Gastroesophageal sphincter (tissue), 4 donors: ENCODE measurements around the gene RPL13. TPM values are rescaled to one million over a fixed set of nuclear protein-coding genes. Genes with fewer than 3 reads are reported as not detected.

Experiments
- ATAC-seq: fragments of 150-250 bp; one replicate; pipeline ENCODE4 v1.9.1; 2016; ENCODE audit warnings: mild to moderate bottlenecking, moderate library complexity
- H3K27ac ChIP-seq, 4 donors: fragments of 200-600 bp; sonication (generic) in 3 of 4; 1 replicate in 3 of 4; 2 replicates in 1 of 4; pipeline ENCODE4 v1.5.1; 2016 to 2019
- H3K27me3 ChIP-seq: fragments of 200-600 bp; sonication (generic); one replicate; pipeline ENCODE4 v1.5.1; 2019
- H3K36me3 ChIP-seq, 2 donors: fragments of 200-600 bp; sonication (generic); one replicate each; pipeline ENCODE4 v1.5.1; 2019; ENCODE audit warnings: control low read depth in 1 of 2
- H3K4me1 ChIP-seq, 3 donors: fragments of 200-600 bp; sonication (generic); 1 replicate in 2 of 3; 2 replicates in 1 of 3; pipeline ENCODE4 v1.5.1; 2016 to 2019; ENCODE audit warnings: control low read depth in 2 of 3
- H3K4me3 ChIP-seq, 2 donors: fragments of 200-600 bp; sonication (generic); one replicate each; pipeline ENCODE4 v1.5.1; 2019; ENCODE audit warnings: mild to moderate bottlenecking in 1 of 2, moderate library complexity in 1 of 2
- H3K9me3 ChIP-seq, 3 donors: fragments of 200-600 bp; sonication (generic); one replicate each; pipeline ENCODE4 v1.5.1; 2017 to 2019; ENCODE audit warnings: control low read depth in 2 of 3
- CTCF ChIP-seq, 4 experiments: fragments of 200-600 bp in 2 of 4; fragments of 450-650 bp in 2 of 4; sonication (generic) in 1 of 4; IDR thresholded peaks; one replicate each; pipeline ENCODE4 v1.5.1; 2017 to 2019; ENCODE audit warnings: antibody characterized with exemption in 4 of 4, mild to moderate bottlenecking in 2 of 4, moderate library complexity in 2 of 4
- EP300 ChIP-seq: sonication (generic); formaldehyde crosslinking; IDR thresholded peaks from one replicate; pipeline ENCODE4 v1.6.1; 2017; ENCODE audit warnings: antibody characterized with exemption, mild to moderate bottlenecking
- POLR2A ChIP-seq, 2 donors: fragments of 450-650 bp; IDR thresholded peaks; one replicate each; pipeline ENCODE4 v1.6.1; 2017; ENCODE audit warnings: antibody characterized with exemption in 2 of 2, mild to moderate bottlenecking in 2 of 2, moderate library complexity in 1 of 2
- POLR2AphosphoS5 ChIP-seq: sonication (generic); formaldehyde crosslinking; IDR thresholded peaks from one replicate; pipeline ENCODE4 v1.6.1; 2017; ENCODE audit warnings: antibody characterized with exemption
- WGBS, 2 donors: methylation state at CpG; one replicate each; pipeline ENCODE4 v1.1.5; 2018; ENCODE audit warnings: low coverage in 1 of 2; 5-methylcytosine and 5-hydroxymethylcytosine counted together
- total RNA-seq, 4 donors: library from RNA; depleted of rRNA; stranded (reverse); fragments of >200 nt; gene quantifications; one replicate each; pipeline ENCODE4 v1.1.0, GENCODE V29; 2016

Gene RPL13
- total RNA-seq, 4 donors from 2014 or later: 2,888 to 7,342 (median 4,676) TPM

GRCh38 chr16:89562939-89563338 is 2.5 kb downstream of the RPL13 start:
- H3K4me1 ChIP-seq: peaks cover 0 to 71% (median 31%) of the 10 kb centered on the region in 3 donors
- 44 to 76% methylated on average over 3 to 12 of the region's 12 CpGs for WGBS, 2 donors
- H3K27ac ChIP-seq: no peak overlapping the region
- ATAC-seq: no peak
- H3K4me3 ChIP-seq: no peak overlapping the region
- peaks cover 3% of the 10 kb centered on the region for H3K27me3 ChIP-seq
- H3K9me3 ChIP-seq: no peaks in the 10 kb centered on the region
- peaks cover 0 to 41% of the 10 kb centered on the region in 2 donors for H3K36me3 ChIP-seq
- no peak for TF ChIP-seq CTCF (IDR thresholded peaks at IDR 0.05)
- TF ChIP-seq POLR2A (IDR thresholded peaks at IDR 0.05): no peak
- TF ChIP-seq EP300: no peak
- TF ChIP-seq POLR2AphosphoS5: no peak

- Histone ChIP-seq H3K4me3 (no peak overlapping the region), H3K36me3 (peaks cover 0 to 40% of the 10 kb centered on the region in 2 donors), H3K27ac (no peak overlapping the region), H3K9me3 (no peaks in the 10 kb centered on the region), H3K27me3 (peaks cover 10% of the 10 kb centered on the region), H3K4me1 (peaks cover 0 to 67% (median 31%) of the 10 kb centered on the region in 3 donors)
- no peak for ATAC-seq
- 47 to 54% methylated on average over 4 of the region's 12 CpGs for WGBS, 2 donors
- TF ChIP-seq POLR2A (IDR thresholded peaks at IDR 0.05) (no peak), POLR2AphosphoS5 (no peak), EP300 (no peak), CTCF (IDR thresholded peaks at IDR 0.05) (no peak)
Measured at GRCh38 chr16:89563639-89564392, 3.3 kb downstream of the RPL13 start.

- Histone ChIP-seq H3K4me1 (peaks cover 0 to 59% (median 27%) of the 10 kb centered on the region in 3 donors), H3K27me3 (peaks cover 19% of the 10 kb centered on the region), H3K27ac (peak overlapping the region in 1 of 4 donors; percentile 25), H3K9me3 (no peaks in the 10 kb centered on the region), H3K4me3 (no peak overlapping the region), H3K36me3 (peaks cover 0 to 40% of the 10 kb centered on the region in 2 donors)
- WGBS, 2 donors: 41 to 56% methylated on average over 5 to 9 of the region's 22 CpGs
- ATAC-seq: no peak
- TF ChIP-seq EP300 (no peak), POLR2A (IDR thresholded peaks at IDR 0.05) (no peak), CTCF (IDR thresholded peaks at IDR 0.05) (no peak), POLR2AphosphoS5 (no peak)
Measured at GRCh38 chr16:89564476-89565255, 4.2 kb downstream of the RPL13 start.

- peaks cover 0 to 40% of the 10 kb centered on the region in 2 donors for H3K36me3 ChIP-seq
- no peaks in the 10 kb centered on the region for H3K9me3 ChIP-seq
- WGBS, 2 donors: no CpG with 5 or more reads among the region's 3 CpGs
- TF ChIP-seq POLR2AphosphoS5 (no peak), EP300 (no peak), POLR2A (IDR thresholded peaks at IDR 0.05) (no peak), CTCF (IDR thresholded peaks at IDR 0.05) (no peak)
- peaks cover 0 to 56% (median 26%) of the 10 kb centered on the region in 3 donors for H3K4me1 ChIP-seq
- no peak for ATAC-seq
- H3K4me3 ChIP-seq: no peak overlapping the region
- peaks cover 24% of the 10 kb centered on the region for H3K27me3 ChIP-seq
- H3K27ac ChIP-seq: peak overlapping the region in 2 of 4 donors; percentile 22 to 25
Measured at GRCh38 chr16:89565256-89565505, 4.7 kb downstream of the RPL13 start.
